ENCODE data around the gene PTPRM.

Gene PTPRM

DNA sequence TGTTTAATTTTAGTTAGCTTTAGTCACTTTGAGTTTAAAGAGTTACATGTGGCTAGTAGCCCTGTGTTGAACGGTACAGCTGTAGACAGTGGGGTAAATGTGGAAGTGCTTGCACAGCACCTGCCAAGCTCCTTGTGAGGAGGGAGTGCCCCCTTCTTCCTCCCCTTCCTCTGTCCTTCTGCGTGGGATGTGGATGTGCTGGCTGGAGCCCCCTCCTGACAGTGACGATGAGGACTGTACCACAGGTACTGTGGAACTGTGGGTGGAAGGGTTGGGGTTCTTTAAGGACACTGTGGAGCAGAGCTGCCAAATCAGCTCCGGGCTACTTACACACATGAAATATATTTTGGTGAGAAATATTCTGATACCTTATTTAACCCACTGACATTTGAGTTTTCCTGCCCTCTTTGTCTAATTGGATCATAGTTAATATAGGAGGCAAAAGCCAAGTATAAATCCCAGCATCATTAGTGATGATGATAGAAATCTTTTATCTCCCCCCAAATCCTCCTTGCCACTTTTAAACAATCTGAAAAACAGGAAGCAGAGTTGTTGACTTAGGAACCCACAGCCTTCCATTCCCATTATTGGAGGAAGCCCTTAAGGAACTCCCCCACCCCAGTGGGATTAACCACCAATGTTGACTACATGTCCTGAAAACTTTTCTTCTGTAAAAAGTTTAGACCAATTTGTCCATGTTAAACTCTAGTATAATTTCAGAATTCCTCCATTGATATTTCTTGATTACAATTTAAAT lies 181.3 kb downstream of the PTPRM start:
- ATAC-seq (ENCODE audit: insufficient read depth, low read depth) (no peak), DNase-seq (no peak)
- no peaks in the 10 kb centered on the region for H3K27me3 ChIP-seq (ENCODE audit: insufficient read depth, low read length, poor library complexity)
- H3K27ac ChIP-seq (ENCODE audit: low read length): no peak overlapping the region
- TF ChIP-seq, protein P1, sequence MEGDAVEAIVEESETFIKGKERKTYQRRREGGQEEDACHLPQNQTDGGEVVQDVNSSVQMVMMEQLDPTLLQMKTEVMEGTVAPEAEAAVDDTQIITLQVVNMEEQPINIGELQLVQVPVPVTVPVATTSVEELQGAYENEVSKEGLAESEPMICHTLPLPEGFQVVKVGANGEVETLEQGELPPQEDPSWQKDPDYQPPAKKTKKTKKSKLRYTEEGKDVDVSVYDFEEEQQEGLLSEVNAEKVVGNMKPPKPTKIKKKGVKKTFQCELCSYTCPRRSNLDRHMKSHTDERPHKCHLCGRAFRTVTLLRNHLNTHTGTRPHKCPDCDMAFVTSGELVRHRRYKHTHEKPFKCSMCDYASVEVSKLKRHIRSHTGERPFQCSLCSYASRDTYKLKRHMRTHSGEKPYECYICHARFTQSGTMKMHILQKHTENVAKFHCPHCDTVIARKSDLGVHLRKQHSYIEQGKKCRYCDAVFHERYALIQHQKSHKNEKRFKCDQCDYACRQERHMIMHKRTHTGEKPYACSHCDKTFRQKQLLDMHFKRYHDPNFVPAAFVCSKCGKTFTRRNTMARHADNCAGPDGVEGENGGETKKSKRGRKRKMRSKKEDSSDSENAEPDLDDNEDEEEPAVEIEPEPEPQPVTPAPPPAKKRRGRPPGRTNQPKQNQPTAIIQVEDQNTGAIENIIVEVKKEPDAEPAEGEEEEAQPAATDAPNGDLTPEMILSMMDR (IDR thresholded peaks at IDR 0.05; ENCODE audit: borderline replicate concordance, extremely low read depth, low read length, poor library complexity, severe bottlenecking): no peak
- no peak for TF ChIP-seq EZH2 (IDR thresholded peaks at IDR 0.05; ENCODE audit: borderline replicate concordance, low read depth, low read length, severe bottlenecking)
- H3K79me2 ChIP-seq (ENCODE audit: insufficient read depth, low read length): no peaks in the 10 kb centered on the region
- no peaks in the 10 kb centered on the region for H4K20me1 ChIP-seq (ENCODE audit: insufficient read depth, low read length)
- no peaks in the 10 kb centered on the region for H3K4me1 ChIP-seq (ENCODE audit: insufficient read depth, low read length)
- H2AFZ ChIP-seq (ENCODE audit: low read depth, low read length): no peak overlapping the region
- H3K4me3 ChIP-seq (ENCODE audit: low read depth in 1 of 2, low read length in 2 of 2): no peak overlapping the region
- H3K4me2 ChIP-seq (ENCODE audit: insufficient read depth, low read length): no peak overlapping the region
- H3K9ac ChIP-seq (ENCODE audit: low read depth, low read length): no peak overlapping the region
- no peaks in the 10 kb centered on the region for H3K36me3 ChIP-seq (ENCODE audit: insufficient read depth, low read length)
- H3K9me3 ChIP-seq (ENCODE audit: insufficient read depth, low read length, severe bottlenecking): peaks cover 2% of the 10 kb centered on the region

DNA sequence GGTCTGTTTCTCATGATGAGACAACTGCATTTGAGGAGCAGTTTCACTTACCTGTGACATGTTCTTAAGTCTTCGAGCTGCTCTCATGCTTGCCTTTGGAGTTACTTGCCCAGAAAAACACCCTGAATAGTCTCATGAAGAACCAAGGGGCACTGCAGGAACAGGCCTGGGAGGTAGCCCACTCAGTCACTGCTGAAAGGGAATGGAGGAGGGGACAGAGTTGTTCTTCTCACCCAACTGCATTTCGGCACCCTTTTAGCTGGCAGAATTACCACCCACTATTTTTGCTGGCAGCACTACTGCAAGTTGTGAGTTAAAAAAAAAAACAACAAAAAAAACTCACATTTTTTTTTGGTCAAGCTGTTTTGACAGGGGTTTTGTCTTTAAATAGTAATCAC lies 181.9 kb downstream of the PTPRM start:
- no peak for ATAC-seq (ENCODE audit: insufficient read depth, low read depth)
- no peak for TF ChIP-seq EZH2 (IDR thresholded peaks at IDR 0.05; ENCODE audit: borderline replicate concordance, low read depth, low read length, severe bottlenecking)
- TF ChIP-seq, protein P1 (IDR thresholded peaks at IDR 0.05; ENCODE audit: borderline replicate concordance, extremely low read depth, low read length, poor library complexity, severe bottlenecking): no peak

DNA sequence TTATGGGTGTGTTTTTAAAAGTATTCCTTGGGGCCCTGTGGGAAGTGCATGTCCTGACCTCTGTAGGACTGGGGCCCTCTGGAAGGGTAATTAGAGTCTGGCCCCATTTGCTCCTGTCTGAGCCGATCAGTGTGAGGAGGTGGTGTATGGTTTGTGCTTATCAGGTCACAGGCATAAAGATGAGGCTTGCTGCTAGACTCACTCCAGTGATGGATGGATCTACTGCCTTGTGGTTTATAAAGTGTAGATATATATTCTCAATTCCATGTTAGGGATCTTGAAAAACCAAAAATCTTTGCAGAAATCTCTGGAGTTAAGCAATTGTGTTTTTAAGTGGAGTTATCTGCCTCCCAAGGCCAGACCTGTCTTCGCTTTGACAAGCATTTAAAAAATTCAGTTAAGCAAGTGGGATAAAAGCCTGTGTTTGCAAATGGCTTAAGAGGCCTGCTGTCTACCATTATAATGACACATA lies 182.4 kb downstream of the PTPRM start:
- H3K4me2 ChIP-seq (ENCODE audit: insufficient read depth, low read length): no peak overlapping the region
- no peak for ATAC-seq (ENCODE audit: insufficient read depth, low read depth)

More for the DNA sequence above, 181.9 kb downstream of the PTPRM start:
- DNase-seq: no peak
- no peaks in the 10 kb centered on the region for H3K27me3 ChIP-seq (ENCODE audit: insufficient read depth, low read length, poor library complexity)
- H3K9me3 ChIP-seq (ENCODE audit: insufficient read depth, low read length, severe bottlenecking): peaks cover 2% of the 10 kb centered on the region
- H3K4me3 ChIP-seq (ENCODE audit: low read depth in 1 of 2, low read length in 2 of 2): no peak overlapping the region
- H3K36me3 ChIP-seq (ENCODE audit: insufficient read depth, low read length): no peaks in the 10 kb centered on the region
- no peaks in the 10 kb centered on the region for H3K79me2 ChIP-seq (ENCODE audit: insufficient read depth, low read length)
- no peaks in the 10 kb centered on the region for H4K20me1 ChIP-seq (ENCODE audit: insufficient read depth, low read length)
- no peak overlapping the region for H3K4me2 ChIP-seq (ENCODE audit: insufficient read depth, low read length)
- no peak overlapping the region for H3K27ac ChIP-seq (ENCODE audit: low read length)
- H3K4me1 ChIP-seq (ENCODE audit: insufficient read depth, low read length): no peaks in the 10 kb centered on the region
- H2AFZ ChIP-seq (ENCODE audit: low read depth, low read length): no peak overlapping the region
- no peak overlapping the region for H3K9ac ChIP-seq (ENCODE audit: low read depth, low read length)

More for the DNA sequence above, 182.4 kb downstream of the PTPRM start:
- H3K4me1 ChIP-seq (ENCODE audit: insufficient read depth, low read length): no peaks in the 10 kb centered on the region
- H3K4me3 ChIP-seq (ENCODE audit: low read depth in 1 of 2, low read length in 2 of 2): no peak overlapping the region
- H2AFZ ChIP-seq (ENCODE audit: low read depth, low read length): no peak overlapping the region
- H3K27ac ChIP-seq (ENCODE audit: low read length): no peak overlapping the region
- H3K9ac ChIP-seq (ENCODE audit: low read depth, low read length): no peak overlapping the region
- H3K36me3 ChIP-seq (ENCODE audit: insufficient read depth, low read length): no peaks in the 10 kb centered on the region
- TF ChIP-seq, protein P1 (IDR thresholded peaks at IDR 0.05; ENCODE audit: borderline replicate concordance, extremely low read depth, low read length, poor library complexity, severe bottlenecking): no peak
- no peak for TF ChIP-seq EZH2 (IDR thresholded peaks at IDR 0.05; ENCODE audit: borderline replicate concordance, low read depth, low read length, severe bottlenecking)
- H3K27me3 ChIP-seq (ENCODE audit: insufficient read depth, low read length, poor library complexity): no peaks in the 10 kb centered on the region
- no peak for DNase-seq
- peaks cover 2% of the 10 kb centered on the region for H3K9me3 ChIP-seq (ENCODE audit: insufficient read depth, low read length, severe bottlenecking)
- H4K20me1 ChIP-seq (ENCODE audit: insufficient read depth, low read length): no peaks in the 10 kb centered on the region
- no peaks in the 10 kb centered on the region for H3K79me2 ChIP-seq (ENCODE audit: insufficient read depth, low read length)

Measured in DND-41 (cell line).